Measurements from ENCODE around the gene SFTPA1.
"Not testable (repeated sequence)": the region's sequence is repeated elsewhere in the genome, so short reads cannot be mapped to it uniquely, and the experiment has no call there.

SFTPA1 gene

GRCh38 chr10:79628083-79628482 lies 17.3 kb downstream of the SFTPA1 start:
- no peaks in the 10 kb centered on the region for H4K20me1 ChIP-seq (ENCODE audit: low read depth, low read length)
- H3K9ac ChIP-seq (ENCODE audit: low read length): no peak overlapping the region
- H3K9me3 ChIP-seq (ENCODE audit: insufficient read depth, low read length): no peaks in the 10 kb centered on the region
- H3K79me2 ChIP-seq (ENCODE audit: insufficient read depth, low read length): no peaks in the 10 kb centered on the region
- H3K9me2 ChIP-seq (replicated peaks; ENCODE audit: insufficient read depth, low read length): no peaks in the 10 kb centered on the region
- H3F3A ChIP-seq (ENCODE audit: insufficient read depth): no peaks in the 10 kb centered on the region
- no peak overlapping the region for H3K4me3 ChIP-seq (ENCODE audit: insufficient read depth, low read length, poor library complexity, severe bottlenecking)
- TF ChIP-seq CTCF (IDR thresholded peaks at IDR 0.05; ENCODE audit: insufficient read depth, low read length, poor library complexity, severe bottlenecking): no peak
- no peak for TF ChIP-seq EZH2phosphoT487 (conservative IDR thresholded peaks at IDR 0.05; ENCODE audit: low read length)
- no peak overlapping the region for H3K27ac ChIP-seq (ENCODE audit: low read depth, low read length)
- H3K4me2 ChIP-seq (ENCODE audit: low read depth, low read length, poor library complexity, severe bottlenecking): no peak overlapping the region
- H3K27me3 ChIP-seq (ENCODE audit: low read length): no peaks in the 10 kb centered on the region
- no peak overlapping the region for H2AFZ ChIP-seq (ENCODE audit: low read depth, low read length, severe bottlenecking)
- no peaks in the 10 kb centered on the region for H3K36me3 ChIP-seq (ENCODE audit: low read length)

DNA sequence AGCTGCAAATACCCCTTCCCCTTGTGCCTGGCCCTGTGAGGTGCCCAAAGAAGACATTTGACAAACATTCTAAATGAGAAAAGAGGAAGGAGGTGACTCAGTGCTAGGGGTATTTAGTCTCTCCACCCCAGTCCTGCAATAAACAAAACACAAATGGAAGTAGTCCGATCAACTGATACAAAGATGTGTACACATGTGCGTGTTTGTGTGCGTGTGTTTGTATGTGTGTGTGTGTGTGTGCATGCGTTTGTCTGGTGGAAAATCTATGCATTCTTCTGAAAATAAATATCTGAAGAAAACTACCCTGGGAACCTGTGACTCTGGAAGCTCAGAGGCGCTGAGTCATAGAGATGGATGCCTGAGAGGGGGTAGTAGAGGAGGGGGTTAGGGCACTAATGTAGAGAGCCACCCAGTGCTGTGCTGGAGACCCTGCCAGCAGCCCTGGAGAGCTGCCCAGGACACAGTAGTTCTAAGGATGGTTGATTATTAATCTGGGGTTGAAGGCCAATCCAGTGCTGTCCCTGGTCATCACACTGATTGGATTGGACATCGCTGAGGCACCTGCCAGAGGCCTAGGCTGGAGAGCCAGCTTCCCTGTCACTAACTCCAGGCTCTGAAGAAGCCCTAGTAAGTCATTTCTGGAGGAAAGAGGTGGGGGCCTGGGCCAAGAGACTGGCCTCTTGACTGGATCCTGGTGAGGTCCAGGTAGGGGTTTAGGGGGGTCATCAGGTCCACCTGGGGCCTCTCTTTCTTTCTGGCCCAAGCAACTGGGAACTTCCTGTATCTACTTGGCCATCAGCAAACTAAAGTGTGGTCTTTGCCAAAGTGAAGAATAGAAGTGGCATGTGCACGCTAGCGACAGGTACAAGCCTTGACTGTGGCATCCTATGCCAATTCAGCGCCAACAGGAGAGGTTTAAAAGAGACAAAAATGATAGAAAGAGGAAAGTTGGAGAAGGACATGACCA lies 18.5 kb downstream of the SFTPA1 start:
- H3F3A ChIP-seq (ENCODE audit: insufficient read depth): no peaks in the 10 kb centered on the region
- no peaks in the 10 kb centered on the region for H3K36me3 ChIP-seq (ENCODE audit: low read length)
- H2AFZ ChIP-seq (ENCODE audit: low read depth, low read length, severe bottlenecking): no peak overlapping the region
- H3K9ac ChIP-seq (ENCODE audit: low read length): no peak overlapping the region
- no peak overlapping the region for H3K4me3 ChIP-seq (ENCODE audit: insufficient read depth, low read length, poor library complexity, severe bottlenecking)
- H3K79me2 ChIP-seq (ENCODE audit: insufficient read depth, low read length): no peaks in the 10 kb centered on the region
- no peak overlapping the region for H3K27ac ChIP-seq (ENCODE audit: low read depth, low read length)
- no peaks in the 10 kb centered on the region for H3K27me3 ChIP-seq (ENCODE audit: low read length)
- TF ChIP-seq CTCF (IDR thresholded peaks at IDR 0.05; ENCODE audit: insufficient read depth, low read length, poor library complexity, severe bottlenecking) (no peak), EZH2phosphoT487 (conservative IDR thresholded peaks at IDR 0.05; ENCODE audit: low read length) (no peak)
- no peaks in the 10 kb centered on the region for H4K20me1 ChIP-seq (ENCODE audit: low read depth, low read length)
- H3K4me2 ChIP-seq (ENCODE audit: low read depth, low read length, poor library complexity, severe bottlenecking): no peak overlapping the region
- no peaks in the 10 kb centered on the region for H3K9me3 ChIP-seq (ENCODE audit: insufficient read depth, low read length)
- no peaks in the 10 kb centered on the region for H3K9me2 ChIP-seq (replicated peaks; ENCODE audit: insufficient read depth, low read length)

DNA sequence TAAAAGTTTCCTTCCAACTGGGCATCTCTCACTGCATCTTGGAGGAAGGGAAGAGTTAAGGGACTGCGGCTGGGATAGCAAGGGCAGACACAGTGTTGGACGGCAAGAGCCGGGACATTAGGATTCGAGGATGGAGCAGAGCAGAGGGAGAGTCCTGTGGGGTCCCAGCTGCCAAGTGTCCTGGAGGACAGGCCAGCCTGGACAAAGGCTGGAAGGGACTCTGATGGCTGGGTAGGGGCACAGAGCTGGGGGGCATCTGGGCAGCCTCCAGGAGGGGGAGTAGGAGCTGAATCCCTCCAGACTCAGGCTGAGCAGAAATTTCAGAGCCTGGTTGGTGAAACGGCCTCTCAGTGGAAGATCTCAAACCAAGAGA lies 19.2 kb downstream of the SFTPA1 start:
- Histone ChIP-seq H2AFZ (ENCODE audit: low read depth, low read length, severe bottlenecking) (no peak overlapping the region), H3K9me3 (ENCODE audit: insufficient read depth, low read length) (no peaks in the 10 kb centered on the region), H3K9me2 (replicated peaks; ENCODE audit: insufficient read depth, low read length) (no peaks in the 10 kb centered on the region), H3K4me3 (ENCODE audit: insufficient read depth, low read length, poor library complexity, severe bottlenecking) (no peak overlapping the region), H3K27ac (ENCODE audit: low read depth, low read length) (no peak overlapping the region), H3K9ac (ENCODE audit: low read length) (no peak overlapping the region), H4K20me1 (ENCODE audit: low read depth, low read length) (no peaks in the 10 kb centered on the region), H3K36me3 (ENCODE audit: low read length) (no peaks in the 10 kb centered on the region), H3K4me2 (ENCODE audit: low read depth, low read length, poor library complexity, severe bottlenecking) (no peak overlapping the region), H3F3A (ENCODE audit: insufficient read depth) (no peaks in the 10 kb centered on the region), H3K27me3 (ENCODE audit: low read length) (no peaks in the 10 kb centered on the region), H3K79me2 (ENCODE audit: insufficient read depth, low read length) (no peaks in the 10 kb centered on the region)
- no peak for TF ChIP-seq EZH2phosphoT487 (conservative IDR thresholded peaks at IDR 0.05; ENCODE audit: low read length)
- TF ChIP-seq CTCF (IDR thresholded peaks at IDR 0.05; ENCODE audit: insufficient read depth, low read length, poor library complexity, severe bottlenecking): no peak

- not testable (repeated sequence) for H3K4me3 ChIP-seq (ENCODE audit: insufficient read depth, low read length, poor library complexity, severe bottlenecking); H3K9ac ChIP-seq (ENCODE audit: low read length); H3K27ac ChIP-seq (ENCODE audit: low read depth, low read length); H3K4me2 ChIP-seq (ENCODE audit: low read depth, low read length, poor library complexity, severe bottlenecking); H3K79me2 ChIP-seq (ENCODE audit: insufficient read depth, low read length); H3K9me3 ChIP-seq (ENCODE audit: insufficient read depth, low read length); H3K36me3 ChIP-seq (ENCODE audit: low read length); H3K9me2 ChIP-seq (replicated peaks; ENCODE audit: insufficient read depth, low read length); H4K20me1 ChIP-seq (ENCODE audit: low read depth, low read length); H3K27me3 ChIP-seq (ENCODE audit: low read length); H3F3A ChIP-seq (ENCODE audit: insufficient read depth); H2AFZ ChIP-seq (ENCODE audit: low read depth, low read length, severe bottlenecking)
Measured at GRCh38 chr10:79636654-79637199, 26.0 kb downstream of the SFTPA1 start.
